Measurements from ENCODE around the gene CAMK2A.

CAMK2A gene

DNA sequence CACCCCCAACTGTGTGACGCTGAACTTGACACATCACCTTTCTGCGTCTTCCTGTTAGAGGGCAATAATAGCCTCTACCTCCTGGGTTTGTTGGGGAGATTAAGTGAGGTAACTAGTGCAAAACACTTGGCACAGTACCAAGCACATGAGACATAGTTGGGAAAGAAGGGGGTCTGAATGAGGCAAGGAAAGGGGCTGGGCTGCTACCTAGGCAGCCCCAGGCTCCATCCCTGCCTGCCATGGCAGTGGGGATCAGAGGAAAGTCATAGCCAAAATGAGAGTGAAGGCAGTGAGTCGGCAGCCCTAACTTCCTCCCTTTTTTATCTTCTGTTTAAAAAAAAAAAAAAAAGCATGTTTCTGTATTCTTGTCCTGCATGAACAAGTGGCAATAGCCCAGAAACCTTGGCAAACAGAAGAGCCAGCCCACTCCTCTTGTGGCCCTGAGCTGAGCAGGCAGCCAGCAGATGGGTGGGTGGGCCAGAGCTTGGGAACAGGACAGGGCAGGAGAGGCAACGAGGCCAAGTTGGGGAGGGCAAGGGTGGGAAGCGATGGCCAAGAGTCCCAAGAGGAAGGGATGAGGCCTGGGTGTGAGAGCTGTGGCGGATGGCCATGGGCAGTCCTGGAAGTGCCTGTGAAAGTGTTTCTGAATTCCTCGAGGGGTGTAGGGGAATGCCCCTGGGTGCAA is 11.4 kb downstream of the CAMK2A start:
- no peak for DNase-seq

DNA sequence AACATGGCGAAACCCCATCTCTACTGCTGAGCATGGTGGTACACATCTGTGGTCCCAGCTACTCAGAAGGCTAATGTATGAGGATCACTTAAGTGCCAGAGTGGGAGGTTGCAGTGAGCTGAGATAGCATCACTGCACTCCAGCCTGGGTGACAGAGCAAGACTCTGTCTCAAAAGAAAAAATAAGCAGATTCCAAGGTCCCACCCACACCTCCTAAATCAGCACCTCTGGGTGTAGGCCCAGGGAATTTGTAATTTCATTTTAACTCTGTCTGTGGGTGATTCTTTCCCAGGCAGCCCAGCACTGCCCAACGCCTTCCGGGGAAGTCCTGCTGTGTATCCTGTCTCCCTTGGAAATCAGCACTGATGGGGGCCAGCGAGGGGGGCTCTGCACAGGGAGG is 12.5 kb downstream of the CAMK2A start:
- no peak for DNase-seq

DNA sequence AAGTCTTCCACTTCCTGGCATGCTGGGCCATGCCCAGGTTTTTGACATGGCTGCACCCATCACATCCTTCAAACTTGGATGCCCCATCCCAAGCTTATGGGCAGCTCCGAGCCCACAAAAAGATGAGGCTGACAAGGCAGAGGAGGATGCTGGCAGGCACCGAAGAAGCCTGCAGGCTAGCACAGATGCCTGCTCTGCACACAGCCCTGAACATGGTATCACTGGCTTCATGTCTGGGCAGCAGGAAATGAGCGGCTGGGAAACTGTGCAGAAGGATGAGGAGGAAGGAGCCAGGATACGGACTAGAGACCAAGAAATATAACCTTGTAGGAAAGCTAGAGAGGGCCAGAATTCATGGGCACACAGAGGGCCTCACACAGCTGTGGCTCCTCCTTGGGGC is 14.8 kb downstream of the CAMK2A start:
- DNase-seq: no peak

DNA sequence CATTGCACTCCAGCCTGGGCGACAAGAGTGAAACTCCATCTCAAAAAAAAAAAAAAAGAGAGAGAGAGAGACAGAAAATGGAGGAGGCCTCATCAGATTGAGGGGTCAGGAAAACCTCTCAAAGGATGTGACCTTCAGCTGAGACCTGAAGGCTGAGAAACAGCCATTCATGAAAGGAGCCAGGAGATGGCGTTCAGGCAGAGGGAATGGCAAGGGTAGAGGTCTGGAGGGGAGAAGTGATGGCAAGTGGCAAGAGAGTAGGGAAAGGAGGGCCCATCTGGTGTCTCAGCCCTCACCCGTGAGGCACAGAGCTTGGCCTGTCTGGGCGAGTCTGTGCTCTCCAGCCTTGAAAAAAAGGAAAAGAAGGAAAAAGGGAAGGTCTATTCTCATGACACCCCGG is 17.0 kb downstream of the CAMK2A start:
- no peak for DNase-seq

DNA sequence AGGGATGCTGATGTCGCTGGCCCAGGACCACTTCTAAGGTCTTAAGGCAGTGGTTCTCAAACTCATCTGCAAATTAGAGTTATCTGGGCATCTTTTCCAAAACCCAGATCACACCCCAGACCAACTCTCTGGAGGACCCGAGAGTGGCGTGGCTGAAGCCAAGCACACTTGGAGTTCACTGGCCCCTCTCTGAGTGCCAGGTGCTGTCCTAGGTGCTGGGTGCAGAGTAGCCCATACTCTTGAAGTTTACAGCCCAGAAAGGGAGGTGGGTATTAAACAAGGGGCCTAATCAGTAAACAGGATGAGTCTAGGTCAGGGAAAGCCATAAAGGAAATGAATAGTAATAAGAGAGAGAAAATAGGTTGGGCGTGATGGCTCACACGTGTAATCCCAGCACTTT is 17.6 kb downstream of the CAMK2A start:
- no peak for DNase-seq

DNA sequence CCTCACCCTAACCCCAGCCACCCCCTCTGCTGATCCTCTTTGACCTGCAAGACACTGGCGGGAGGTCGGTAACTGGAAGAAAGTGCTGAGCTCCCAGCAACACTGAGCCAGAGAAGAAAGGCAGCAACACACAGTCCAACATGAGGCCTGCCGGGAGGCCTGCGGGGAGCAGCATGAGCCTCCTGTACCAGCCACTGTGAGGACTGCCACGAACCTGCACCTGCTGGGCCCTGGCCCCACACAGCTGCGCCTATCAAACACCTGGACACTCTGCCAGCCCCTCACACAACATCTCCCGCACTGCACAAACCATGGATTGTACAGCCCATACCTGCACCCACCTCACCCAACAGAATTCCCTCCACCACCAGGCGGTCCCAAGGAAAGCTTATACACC is 18.3 kb downstream of the CAMK2A start:
- DNase-seq: no peak

DNA sequence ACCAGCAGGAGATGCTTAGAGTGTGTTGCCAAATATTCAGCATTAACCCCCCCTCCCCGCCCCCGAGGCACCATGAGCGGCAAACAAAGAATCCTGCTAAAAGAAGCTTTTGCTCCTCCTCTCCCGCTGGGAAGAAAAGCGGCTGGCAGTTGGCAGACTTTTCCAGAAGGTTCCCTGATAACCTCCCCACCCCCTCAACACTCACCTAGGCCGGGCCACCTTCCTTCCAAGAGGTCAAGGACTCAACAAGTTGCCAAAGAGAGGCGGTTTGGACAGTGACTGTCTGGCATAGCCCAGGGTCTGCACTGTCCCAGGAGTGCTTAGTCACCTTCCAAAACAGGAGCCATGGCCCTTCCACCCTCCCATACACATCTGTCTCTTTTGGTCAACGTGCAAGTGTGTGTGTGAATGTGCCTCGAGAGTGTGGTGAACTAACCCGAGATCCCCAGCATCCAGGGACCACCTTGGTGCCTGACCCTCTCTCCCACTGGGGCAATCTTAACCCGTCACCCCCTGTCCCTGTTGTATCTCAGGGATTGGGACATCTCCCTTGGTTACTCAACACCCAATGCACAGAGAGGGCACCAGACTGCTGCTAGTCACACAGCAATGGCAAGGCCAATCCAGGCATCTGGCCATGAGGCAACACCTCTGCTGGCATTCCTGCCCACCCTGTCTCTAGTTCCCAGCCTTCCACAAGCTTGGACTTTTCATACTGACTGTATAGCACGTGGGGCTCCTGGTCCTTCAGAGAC is 18.9 kb downstream of the CAMK2A start:
- DNase-seq: no peak

DNA sequence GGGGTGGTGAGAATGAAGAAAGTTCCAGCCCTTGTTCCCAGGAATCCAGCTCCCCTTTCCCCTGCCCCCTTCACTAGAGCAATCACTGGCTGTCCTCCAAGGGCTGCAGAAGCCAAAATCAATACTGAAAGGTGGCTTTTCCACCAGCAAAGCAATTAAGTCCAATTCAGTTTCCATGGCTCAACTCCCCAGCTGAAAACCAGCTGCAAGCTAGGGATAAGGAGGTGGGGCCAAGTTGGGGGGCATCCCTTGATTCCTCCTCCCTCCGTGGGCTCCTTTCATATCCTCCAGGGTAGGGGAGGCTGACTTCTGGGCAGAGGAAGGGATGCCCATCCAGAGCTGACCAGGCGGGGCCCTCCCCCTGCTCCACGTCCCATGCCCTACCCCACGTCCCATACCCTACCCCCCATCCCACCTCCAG is 22.7 kb downstream of the CAMK2A start:
- no peak for DNase-seq

DNA sequence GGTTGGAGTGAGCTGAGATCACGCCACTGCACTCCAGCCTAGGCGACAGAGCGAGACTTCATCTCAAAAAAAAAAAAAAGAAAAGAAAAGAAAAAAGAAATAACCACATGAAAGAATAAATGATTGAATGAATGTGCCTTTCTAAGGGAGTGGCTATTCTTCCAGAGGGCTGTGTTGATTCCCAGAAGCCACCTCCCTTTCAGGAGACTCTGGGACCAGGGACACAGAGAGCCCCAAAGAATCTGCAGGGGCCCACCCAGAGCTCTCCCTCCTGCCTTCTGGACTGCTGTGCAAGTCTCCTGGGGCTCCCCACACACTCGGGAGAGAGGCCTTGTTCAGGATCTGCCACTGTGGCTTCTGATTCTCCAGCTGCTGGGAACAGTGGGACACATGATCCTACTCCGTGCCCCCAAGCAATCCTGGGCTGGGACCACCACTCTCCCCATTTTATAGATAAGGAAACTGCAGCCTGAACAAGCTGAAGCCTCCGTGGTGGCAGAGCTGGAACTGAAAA is 23.6 kb downstream of the CAMK2A start:
- no peak for DNase-seq

DNA sequence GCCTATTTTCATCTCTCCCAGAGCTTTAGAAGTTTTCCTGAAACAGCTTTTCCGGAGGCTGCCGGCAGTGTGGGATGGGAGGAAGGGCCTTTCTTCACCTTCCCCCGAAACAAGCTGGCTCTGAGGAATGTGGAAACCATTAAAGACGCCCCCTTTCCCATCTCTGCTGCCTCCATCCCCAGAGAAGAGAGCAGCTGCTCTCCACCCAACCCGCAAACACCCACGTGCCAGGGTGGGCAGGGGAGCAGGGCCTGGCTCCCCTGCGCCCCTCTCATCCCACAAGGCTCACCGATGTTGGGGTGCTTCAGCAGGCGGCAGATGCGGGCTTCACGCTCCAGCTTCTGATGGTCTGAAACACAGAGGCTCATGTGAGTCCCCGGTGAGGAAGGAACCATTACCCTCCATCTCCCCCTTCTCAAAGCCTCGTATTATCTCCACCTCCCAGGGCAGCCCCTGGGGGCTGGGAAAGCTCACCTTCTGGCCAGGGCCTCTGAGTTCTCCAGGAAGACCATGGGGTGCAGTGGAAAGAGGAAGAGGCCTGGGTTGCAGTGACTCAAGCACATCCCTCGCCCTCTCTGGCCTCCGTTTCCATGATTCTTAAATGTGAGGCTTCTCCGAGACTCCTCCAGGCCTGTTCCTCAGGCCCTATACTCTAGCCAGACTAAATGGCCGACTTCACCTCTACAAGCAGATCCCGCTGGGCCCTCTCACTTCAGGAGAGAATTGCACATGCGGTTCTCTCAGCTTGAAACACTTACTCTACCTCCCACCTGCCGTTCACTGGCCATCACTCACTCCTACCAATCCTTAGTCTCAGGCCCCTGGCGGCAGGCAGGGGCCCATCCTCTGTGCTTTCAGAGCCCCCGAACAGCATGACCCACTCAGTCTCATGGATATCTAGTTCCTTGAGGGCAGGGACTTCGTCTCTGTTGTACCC is 24.6 kb downstream of the CAMK2A start:
- no peak for DNase-seq

DNA sequence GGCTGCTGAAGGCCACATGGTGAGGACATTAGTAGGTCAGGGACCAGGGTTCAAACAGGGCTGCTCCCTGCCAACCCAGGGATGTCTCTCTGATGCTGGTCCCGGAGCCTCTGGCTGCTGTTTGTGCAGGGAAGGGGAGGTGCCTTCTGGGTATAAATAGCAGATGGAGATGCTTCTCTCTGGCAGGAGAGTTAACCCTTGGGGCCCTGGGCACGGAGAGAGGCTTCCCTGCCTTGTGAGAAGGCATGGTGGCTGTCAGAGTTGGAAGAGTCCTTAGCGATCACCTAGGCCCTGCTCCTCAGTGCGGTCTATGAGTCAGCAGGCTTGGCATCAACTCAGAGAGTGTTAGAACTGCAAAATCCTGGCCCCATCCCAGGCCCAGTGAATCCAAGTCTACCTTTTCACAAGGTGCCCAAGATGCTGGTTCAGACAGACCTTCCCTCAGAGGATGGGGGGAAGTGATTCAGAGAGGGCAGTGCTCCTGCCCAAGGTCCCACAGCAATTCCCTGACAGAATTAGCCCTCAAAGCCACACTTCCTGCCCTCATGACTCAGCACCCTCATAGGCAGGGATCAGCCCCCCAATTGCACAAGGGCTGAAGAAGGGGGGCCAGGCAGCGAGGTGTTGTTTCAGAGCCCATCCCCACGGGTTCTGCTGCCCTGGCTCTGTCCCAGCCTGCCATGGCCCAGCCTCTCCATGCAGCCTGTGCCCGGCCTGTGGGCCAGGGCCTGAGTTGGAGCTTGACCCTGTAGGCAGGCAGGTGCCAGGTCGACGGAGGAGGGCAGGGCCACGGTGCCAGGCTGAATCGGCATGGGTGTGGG is 25.6 kb downstream of the CAMK2A start:
- no peak for DNase-seq

DNA sequence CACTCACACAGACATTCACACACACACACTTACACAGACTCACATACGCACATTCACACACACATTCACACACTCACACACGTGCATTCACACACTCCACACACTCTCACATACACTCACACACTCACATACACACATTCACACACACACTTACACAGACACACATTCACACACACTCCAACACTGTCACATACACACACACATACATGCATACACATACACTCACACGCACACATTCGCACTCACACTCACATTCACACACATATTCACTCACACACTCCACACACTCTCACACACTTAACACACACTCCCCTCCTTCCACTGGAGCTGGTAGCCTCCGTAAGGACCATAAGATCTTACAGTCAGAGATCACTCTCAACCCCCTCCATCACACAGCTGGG is 26.2 kb downstream of the CAMK2A start:
- no peak for DNase-seq

DNA sequence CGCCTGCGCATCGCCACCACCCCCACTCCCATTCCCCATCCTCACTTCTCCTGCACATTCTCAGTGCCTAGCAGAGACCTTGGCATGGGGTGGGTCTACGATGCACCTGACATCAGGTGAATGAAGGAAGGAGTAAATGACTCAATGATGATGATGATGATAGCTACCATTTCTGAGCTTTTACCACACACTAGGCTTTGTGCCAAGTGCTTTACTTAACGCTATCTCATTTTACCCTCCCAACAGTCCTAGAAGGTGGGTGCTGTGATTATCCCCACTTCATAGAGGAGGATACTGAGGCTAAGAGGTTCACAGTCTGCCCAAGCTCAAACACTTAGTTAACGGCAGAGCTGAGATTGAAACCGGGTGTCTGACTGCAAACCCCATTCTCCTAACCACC is 27.1 kb downstream of the CAMK2A start:
- no peak for DNase-seq

DNA sequence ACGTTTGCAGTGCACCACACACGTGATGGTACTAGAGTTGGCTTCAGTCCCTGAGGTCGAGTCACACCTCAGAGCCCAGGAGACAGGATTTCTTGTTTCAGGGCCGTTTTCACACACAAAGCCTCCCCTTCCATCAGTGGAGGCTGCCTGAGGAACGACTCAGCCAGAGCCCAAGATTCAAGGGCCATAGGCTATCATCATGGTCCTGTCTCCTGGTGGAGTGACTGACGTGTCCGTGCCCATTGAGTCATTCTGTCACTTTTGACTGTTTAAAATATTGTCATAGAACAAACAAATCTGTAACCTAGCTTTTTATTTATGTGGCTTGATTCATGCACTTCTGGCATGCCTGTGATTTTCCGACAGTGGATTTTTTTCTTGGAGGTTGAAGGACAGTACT is 28.3 kb downstream of the CAMK2A start:
- no peak for DNase-seq

DNA sequence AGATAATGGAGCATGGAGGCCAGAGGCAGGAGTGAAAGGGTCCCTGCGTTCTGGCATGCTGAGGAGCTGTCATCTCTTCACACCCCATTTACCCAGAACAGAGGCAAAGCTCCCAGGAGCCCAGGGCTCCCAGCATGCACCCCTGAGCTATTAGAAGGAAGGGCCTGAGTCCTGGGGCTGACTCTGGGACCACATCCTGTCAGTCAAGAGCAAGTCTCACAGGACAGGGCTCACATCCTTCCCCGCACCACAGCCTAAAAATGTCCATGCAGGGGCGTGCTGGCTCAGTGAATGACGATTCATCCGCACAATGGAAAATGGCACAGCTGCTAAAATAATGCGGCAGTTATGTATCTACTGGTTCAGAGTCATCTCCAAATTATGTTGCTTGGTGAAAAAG is 31.4 kb downstream of the CAMK2A start:
- no peak for DNase-seq

DNA sequence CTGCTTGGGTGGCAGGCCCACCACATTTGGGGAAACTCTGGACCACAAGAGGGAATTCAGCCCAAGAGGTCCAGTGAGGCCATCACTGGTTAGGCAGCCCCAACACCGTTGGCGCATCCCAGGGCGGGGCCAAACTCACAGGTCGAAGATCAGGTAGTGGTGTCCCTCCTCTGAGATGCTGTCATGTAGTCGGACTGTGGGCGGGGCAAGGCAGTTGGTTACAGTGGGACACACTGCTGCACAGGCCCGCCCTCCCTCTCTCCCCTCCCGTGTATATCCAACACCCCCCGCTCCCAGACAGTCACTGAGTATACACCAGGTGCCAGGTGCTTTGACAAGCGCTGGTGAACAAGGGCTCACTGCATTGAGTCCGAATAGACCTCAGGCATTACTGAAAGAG is 32.1 kb downstream of the CAMK2A start:
- no peak for DNase-seq

DNA sequence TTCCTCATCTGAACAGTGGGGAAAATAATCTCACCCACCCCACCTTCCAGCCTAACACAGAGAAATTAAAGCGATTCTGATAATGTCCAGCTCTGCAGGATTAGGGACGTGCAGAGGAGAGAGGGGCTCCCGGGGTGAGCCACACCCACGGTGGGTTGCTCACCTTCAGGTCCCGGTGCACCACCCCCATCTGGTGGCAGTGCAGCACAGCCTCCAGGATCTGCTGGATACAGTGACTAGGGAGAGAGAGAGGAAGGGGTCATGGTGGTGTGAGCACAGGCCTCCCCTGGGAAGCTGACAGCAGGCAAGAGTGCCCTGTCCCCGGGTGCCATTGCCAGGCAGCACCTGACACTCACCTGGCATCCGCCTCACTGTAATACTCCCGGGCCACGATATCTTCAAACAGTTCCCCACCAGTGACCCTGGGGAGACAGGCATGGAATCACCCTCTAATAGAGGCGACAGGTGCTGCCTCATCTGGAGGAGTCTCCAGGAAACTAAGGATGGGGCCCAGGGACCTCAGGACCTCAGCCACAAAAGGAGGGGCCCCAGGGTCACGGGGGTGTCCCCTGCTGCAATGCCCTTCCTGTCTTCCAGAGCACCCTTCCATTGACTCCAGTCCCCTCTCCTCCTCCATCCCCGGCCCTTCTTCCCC is 33.0 kb downstream of the CAMK2A start:
- DNase-seq: no peak

DNA sequence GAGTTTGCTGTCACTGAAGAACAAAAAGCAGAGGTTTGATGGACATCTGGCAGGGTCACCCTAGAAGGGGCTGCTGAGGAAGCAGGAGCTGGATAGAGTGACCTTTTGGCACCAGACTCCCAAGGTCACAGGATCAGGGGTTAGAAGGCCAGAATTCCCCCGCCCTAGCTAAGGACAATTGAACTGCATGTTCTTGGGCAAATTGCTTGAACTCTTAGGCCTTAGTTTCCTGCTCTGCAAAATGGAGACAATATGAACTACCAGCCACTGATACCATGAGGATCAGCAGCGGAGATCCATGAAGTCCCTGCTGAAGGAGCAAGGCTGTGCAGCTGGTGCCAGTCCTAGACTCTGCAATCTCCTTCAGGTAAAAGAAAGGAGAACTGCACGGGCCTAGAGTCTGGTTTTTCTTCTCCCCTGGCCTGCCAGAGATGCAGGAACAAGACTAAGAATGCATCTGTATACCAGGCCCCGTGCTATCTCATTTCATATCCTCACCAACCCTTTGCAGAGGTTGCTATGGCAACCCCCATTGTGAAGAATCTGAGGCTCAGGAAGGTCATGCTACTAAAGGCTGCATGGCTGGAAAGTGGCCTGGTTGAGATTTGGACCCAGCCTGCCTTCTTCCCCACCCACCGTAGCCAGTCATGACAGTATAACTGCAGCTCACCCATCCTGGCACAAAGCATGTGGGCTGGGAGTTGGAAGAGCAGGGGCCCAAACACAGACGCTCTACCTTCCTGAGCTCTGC is 33.7 kb downstream of the CAMK2A start:
- DNase-seq: no peak

DNA sequence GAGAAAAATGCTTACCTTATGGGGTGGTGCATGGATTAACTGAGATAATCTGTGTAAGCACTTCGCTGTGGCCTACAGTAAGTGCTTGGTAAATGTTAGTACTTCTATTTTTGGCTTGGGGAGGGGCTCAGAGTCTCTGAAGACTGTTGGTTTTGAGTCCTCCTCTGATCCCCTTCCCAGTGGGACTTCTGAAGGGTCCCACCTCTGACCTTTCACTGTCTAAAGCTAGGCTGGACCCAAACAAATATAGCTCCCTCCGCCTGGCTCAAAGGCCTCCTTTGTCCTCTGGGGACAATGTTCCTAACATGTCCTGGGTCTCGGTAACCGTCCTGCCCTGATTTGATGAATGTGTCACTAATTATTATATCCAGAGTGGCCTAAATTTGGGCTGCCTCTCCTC is 34.8 kb downstream of the CAMK2A start:
- DNase-seq: no peak

DNA sequence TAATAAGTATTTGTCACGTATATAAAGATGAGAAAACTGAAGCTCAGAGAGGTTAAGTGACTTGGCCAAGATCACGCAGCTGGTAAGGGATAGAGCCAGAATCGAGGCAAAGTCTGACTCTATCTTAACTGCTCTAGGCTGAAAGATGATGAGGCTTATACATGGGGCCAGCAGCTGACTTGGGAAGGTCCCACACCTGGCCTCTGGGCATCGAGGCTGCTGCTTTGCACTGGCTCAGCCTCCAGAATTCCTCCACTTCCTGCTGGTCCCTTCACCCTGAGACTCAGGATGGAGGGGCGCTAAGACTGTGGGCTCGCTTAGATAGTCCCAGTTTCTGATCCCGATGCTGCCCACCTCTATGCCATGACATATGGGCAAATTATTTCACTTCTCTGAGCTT is 35.2 kb downstream of the CAMK2A start:
- DNase-seq: no peak
